ENCODE results near the gene TMEM132C.

The TMEM132C gene

GRCh38 chr12:128290938-128291337 lies 24.0 kb downstream of the TMEM132C start:
- no peak for DNase-seq

- DNase-seq: no peak
Measured at GRCh38 chr12:128298091-128298748, 31.2 kb downstream of the TMEM132C start.

GRCh38 chr12:128305336-128305892 lies 38.4 kb downstream of the TMEM132C start:
- DNase-seq: no peak

- no peak for DNase-seq
Measured at GRCh38 chr12:128307791-128308190, 40.8 kb downstream of the TMEM132C start.

- no peak for DNase-seq
Measured at GRCh38 chr12:128312661-128313060, 45.7 kb downstream of the TMEM132C start.

GRCh38 chr12:128313931-128314330 lies 47.0 kb downstream of the TMEM132C start:
- DNase-seq: no peak

- DNase-seq: no peak
Measured at GRCh38 chr12:128314611-128315010, 47.6 kb downstream of the TMEM132C start.

GRCh38 chr12:128316078-128316477 lies 49.1 kb downstream of the TMEM132C start:
- no peak for DNase-seq

- DNase-seq: no peak
Measured at GRCh38 chr12:128316973-128317526, 50.1 kb downstream of the TMEM132C start.

- DNase-seq: no peak
Measured at GRCh38 chr12:128318341-128318740, 51.4 kb downstream of the TMEM132C start.

GRCh38 chr12:128318946-128319345 lies 52.0 kb downstream of the TMEM132C start:
- DNase-seq: no peak

GRCh38 chr12:128322341-128322740 lies 55.4 kb downstream of the TMEM132C start:
- no peak for DNase-seq

- no peak for DNase-seq
Measured at GRCh38 chr12:128323145-128323920, 56.4 kb downstream of the TMEM132C start.

GRCh38 chr12:128325646-128326045 lies 58.7 kb downstream of the TMEM132C start:
- no peak for DNase-seq

- no peak for DNase-seq
Measured at GRCh38 chr12:128326406-128326805, 59.4 kb downstream of the TMEM132C start.

- no peak for DNase-seq
Measured at GRCh38 chr12:128328961-128329360, 62.0 kb downstream of the TMEM132C start.

- no peak for DNase-seq
Measured at GRCh38 chr12:128336204-128337070, 69.5 kb downstream of the TMEM132C start.

- DNase-seq: no peak
Measured at GRCh38 chr12:128337071-128337345, 70.0 kb downstream of the TMEM132C start.

- no peak for DNase-seq
Measured at GRCh38 chr12:128337431-128338170, 70.6 kb downstream of the TMEM132C start.

- no peak for DNase-seq
Measured at GRCh38 chr12:128338386-128339125, 71.6 kb downstream of the TMEM132C start.

- no peak for DNase-seq
Measured at GRCh38 chr12:128339126-128339520, 72.2 kb downstream of the TMEM132C start.

GRCh38 chr12:128339631-128340030 lies 72.7 kb downstream of the TMEM132C start:
- no peak for DNase-seq

Data from SW 1271 (cell line).